ENCODE measurements around the gene RHBDL2.

Gene RHBDL2

GRCh38 chr1:38870996-38871395 lies 70.6 kb downstream of the RHBDL2 start:
- Histone ChIP-seq H3K27me3 (ENCODE audit: insufficient read depth, poor library complexity, severe bottlenecking) (no peaks in the 10 kb centered on the region), H3K27ac (replicated peaks) (no peak overlapping the region), H3K4me3 (replicated peaks; ENCODE audit: insufficient read depth, low read length) (no peak overlapping the region)
- peak in 1 of 2 experiments; percentile 23 for DNase-seq (ENCODE audit: low read depth in 1 of 2, low spot score in 1 of 2)
- TF ChIP-seq, protein P1, sequence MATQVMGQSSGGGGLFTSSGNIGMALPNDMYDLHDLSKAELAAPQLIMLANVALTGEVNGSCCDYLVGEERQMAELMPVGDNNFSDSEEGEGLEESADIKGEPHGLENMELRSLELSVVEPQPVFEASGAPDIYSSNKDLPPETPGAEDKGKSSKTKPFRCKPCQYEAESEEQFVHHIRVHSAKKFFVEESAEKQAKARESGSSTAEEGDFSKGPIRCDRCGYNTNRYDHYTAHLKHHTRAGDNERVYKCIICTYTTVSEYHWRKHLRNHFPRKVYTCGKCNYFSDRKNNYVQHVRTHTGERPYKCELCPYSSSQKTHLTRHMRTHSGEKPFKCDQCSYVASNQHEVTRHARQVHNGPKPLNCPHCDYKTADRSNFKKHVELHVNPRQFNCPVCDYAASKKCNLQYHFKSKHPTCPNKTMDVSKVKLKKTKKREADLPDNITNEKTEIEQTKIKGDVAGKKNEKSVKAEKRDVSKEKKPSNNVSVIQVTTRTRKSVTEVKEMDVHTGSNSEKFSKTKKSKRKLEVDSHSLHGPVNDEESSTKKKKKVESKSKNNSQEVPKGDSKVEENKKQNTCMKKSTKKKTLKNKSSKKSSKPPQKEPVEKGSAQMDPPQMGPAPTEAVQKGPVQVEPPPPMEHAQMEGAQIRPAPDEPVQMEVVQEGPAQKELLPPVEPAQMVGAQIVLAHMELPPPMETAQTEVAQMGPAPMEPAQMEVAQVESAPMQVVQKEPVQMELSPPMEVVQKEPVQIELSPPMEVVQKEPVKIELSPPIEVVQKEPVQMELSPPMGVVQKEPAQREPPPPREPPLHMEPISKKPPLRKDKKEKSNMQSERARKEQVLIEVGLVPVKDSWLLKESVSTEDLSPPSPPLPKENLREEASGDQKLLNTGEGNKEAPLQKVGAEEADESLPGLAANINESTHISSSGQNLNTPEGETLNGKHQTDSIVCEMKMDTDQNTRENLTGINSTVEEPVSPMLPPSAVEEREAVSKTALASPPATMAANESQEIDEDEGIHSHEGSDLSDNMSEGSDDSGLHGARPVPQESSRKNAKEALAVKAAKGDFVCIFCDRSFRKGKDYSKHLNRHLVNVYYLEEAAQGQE (IDR thresholded peaks at IDR 0.05; ENCODE audit: insufficient replicate concordance, low read depth) = no peak
- TF ChIP-seq, protein P2, sequence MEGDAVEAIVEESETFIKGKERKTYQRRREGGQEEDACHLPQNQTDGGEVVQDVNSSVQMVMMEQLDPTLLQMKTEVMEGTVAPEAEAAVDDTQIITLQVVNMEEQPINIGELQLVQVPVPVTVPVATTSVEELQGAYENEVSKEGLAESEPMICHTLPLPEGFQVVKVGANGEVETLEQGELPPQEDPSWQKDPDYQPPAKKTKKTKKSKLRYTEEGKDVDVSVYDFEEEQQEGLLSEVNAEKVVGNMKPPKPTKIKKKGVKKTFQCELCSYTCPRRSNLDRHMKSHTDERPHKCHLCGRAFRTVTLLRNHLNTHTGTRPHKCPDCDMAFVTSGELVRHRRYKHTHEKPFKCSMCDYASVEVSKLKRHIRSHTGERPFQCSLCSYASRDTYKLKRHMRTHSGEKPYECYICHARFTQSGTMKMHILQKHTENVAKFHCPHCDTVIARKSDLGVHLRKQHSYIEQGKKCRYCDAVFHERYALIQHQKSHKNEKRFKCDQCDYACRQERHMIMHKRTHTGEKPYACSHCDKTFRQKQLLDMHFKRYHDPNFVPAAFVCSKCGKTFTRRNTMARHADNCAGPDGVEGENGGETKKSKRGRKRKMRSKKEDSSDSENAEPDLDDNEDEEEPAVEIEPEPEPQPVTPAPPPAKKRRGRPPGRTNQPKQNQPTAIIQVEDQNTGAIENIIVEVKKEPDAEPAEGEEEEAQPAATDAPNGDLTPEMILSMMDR (IDR thresholded peaks at IDR 0.05; ENCODE audit: insufficient read depth, low read length) = no peak
- TF ChIP-seq GABPA (IDR thresholded peaks at IDR 0.05; ENCODE audit: low read depth) (no peak), POLR2AphosphoS5 (IDR thresholded peaks at IDR 0.05; ENCODE audit: low read depth) (no peak), SPI1 (IDR thresholded peaks at IDR 0.05; ENCODE audit: borderline replicate concordance, low read depth) (no peak)

DNA sequence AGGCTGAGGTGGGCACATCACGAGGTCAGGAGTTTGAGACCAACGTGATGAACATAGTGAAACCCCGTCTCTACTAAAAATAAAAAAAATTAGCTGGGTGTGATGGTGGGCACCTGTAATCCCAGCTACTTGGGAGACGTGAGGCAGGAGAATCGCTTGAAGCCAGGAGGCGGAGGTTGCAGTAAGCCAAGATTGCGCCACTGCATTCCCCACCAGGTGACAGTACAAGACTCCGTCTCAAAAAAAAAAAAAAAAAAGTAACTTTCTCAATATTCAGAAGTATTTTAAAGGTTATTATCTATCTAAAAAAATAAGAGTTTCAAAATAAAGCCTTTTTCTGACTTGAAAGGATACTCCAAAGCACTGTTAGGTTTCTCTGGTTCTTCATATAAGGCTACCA lies 74.4 kb downstream of the RHBDL2 start:
- Histone ChIP-seq H3K27ac (replicated peaks) (no peak overlapping the region), H3K27me3 (ENCODE audit: insufficient read depth, poor library complexity, severe bottlenecking) (no peaks in the 10 kb centered on the region), H3K4me3 (replicated peaks; ENCODE audit: insufficient read depth, low read length) (no peak overlapping the region)
- no peak for DNase-seq (ENCODE audit: low read depth in 1 of 2, low spot score in 1 of 2)
- TF ChIP-seq GABPA (IDR thresholded peaks at IDR 0.05; ENCODE audit: low read depth) = no peak
- TF ChIP-seq SPI1 (IDR thresholded peaks at IDR 0.05; ENCODE audit: borderline replicate concordance, low read depth) = no peak
- TF ChIP-seq POLR2AphosphoS5 (IDR thresholded peaks at IDR 0.05; ENCODE audit: low read depth) = no peak
- TF ChIP-seq, protein P2 (IDR thresholded peaks at IDR 0.05; ENCODE audit: insufficient read depth, low read length) = no peak
- TF ChIP-seq, protein P1 (IDR thresholded peaks at IDR 0.05; ENCODE audit: insufficient replicate concordance, low read depth) = no peak

DNA sequence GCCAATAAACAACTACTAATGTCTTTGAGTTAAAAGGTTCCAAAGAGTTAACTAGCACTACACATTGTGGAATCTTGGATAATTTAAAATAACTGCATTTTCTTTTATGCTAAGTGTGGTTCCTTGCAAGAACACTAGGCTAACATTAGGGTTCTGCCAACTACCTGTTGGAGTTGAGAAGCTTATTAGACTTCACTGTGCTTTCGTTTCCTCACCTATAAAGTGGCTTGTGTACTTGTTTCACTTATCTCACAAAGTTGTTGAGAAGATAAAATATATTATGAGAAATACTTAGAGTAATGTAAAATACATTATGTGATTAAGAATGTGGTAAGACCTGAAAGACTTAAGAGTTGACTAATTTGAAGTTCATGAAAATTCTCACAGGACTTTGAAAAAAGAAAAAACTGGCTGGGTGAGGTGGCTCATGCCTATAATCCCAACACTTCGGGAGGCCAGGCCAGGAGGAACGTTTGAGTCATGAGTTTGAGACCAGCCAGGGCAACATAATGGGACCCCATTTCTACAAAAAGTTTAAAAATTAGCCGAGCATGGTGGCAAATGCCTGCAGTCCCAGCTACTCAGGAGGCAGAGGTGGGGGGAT lies 76.4 kb downstream of the RHBDL2 start:
- TF ChIP-seq SPI1 (IDR thresholded peaks at IDR 0.05; ENCODE audit: borderline replicate concordance, low read depth) (no peak), GABPA (IDR thresholded peaks at IDR 0.05; ENCODE audit: low read depth) (no peak), POLR2AphosphoS5 (IDR thresholded peaks at IDR 0.05; ENCODE audit: low read depth) (no peak)
- TF ChIP-seq, protein P2 (IDR thresholded peaks at IDR 0.05; ENCODE audit: insufficient read depth, low read length) = no peak
- TF ChIP-seq, protein P1 (IDR thresholded peaks at IDR 0.05; ENCODE audit: insufficient replicate concordance, low read depth) = no peak
- Histone ChIP-seq H3K27me3 (ENCODE audit: insufficient read depth, poor library complexity, severe bottlenecking) (no peaks in the 10 kb centered on the region), H3K27ac (replicated peaks) (no peak overlapping the region), H3K4me3 (replicated peaks; ENCODE audit: insufficient read depth, low read length) (no peak overlapping the region)
- DNase-seq (ENCODE audit: low read depth in 1 of 2, low spot score in 1 of 2) = no peak
